ENCODE results near the gene GSTP1. TPM values are rescaled to one million over a fixed set of nuclear protein-coding genes. Genes with fewer than 3 reads are reported as not detected.

Gene GSTP1
- total RNA-seq, 1 experiment from 2014 or later = 570 TPM

GRCh38 chr11:67627441-67627811, 43.8 kb downstream of the GSTP1 start:
- intact Hi-C loops (cut with micrococcal nuclease; ENCODE audit: unreplicated experiment) (no loop called here), in situ Hi-C loops (cut with HindIII; ENCODE audit: low pct_unique_long_range_greater_than_20kb, low sequenced_read_pairs) (no loop called here)
- POLR2A ChIA-PET = no interaction called here

GRCh38 chr11:67627812-67628624, 44.4 kb downstream of the GSTP1 start:
- Histone ChIP-seq H3K9me3 (ENCODE audit: control insufficient read depth, insufficient read depth, low read depth, low read length) (no peaks in the 10 kb centered on the region), H3K27me3 (ENCODE audit: control insufficient read depth, insufficient read depth, low read length) (no peaks in the 10 kb centered on the region), H3K4me1 (ENCODE audit: control insufficient read depth, insufficient read depth, low read length) (peaks cover 13% of the 10 kb centered on the region; the same call in 1 of the 2 replicates), H3K36me3 (ENCODE audit: control insufficient read depth, insufficient read depth, low read length) (no peaks in the 10 kb centered on the region), H3K27ac (ENCODE audit: low read length) (no peak overlapping the region), H3K4me3 (ENCODE audit: low read depth in 2 of 2, low read length in 2 of 2) (no peak overlapping the region)
- POLR2A ChIA-PET = no interaction called here
- ATAC-seq = no peak
- in situ Hi-C loops (cut with HindIII; ENCODE audit: low pct_unique_long_range_greater_than_20kb, low sequenced_read_pairs) (no loop called here), intact Hi-C loops (cut with micrococcal nuclease; ENCODE audit: unreplicated experiment) (no loop called here)
- DNase-seq (ENCODE audit: low read depth, low spot score) = no peak
- CTCF ChIA-PET = interaction anchor here (0.6 to 3.8 kb wide), 5 partner anchors 10 to 460 kb away, joined by 3 to 23 read pairs (median 3); no protein-coding TSS in a partner anchor
- BruUV-seq (replicated peaks) = no TSS peak
- TF ChIP-seq POLR2AphosphoS5 (IDR thresholded peaks at IDR 0.05; ENCODE audit: low read depth, low read length) (no peak), SIN3A (IDR thresholded peaks at IDR 0.05; ENCODE audit: borderline replicate concordance, insufficient read depth, low read depth, low read length) (no peak), TCF7L2 (IDR thresholded peaks at IDR 0.05; ENCODE audit: low read depth, low read length) (no peak), CTCF (IDR thresholded peaks at IDR 0.05) (no peak)

More at GRCh38 chr11:67627441-67627811, 43.8 kb downstream of the GSTP1 start:
- Histone ChIP-seq H3K27me3 (ENCODE audit: control insufficient read depth, insufficient read depth, low read length) (no peaks in the 10 kb centered on the region), H3K4me1 (ENCODE audit: control insufficient read depth, insufficient read depth, low read length) (peaks cover 10% of the 10 kb centered on the region; the same call in 1 of the 2 replicates), H3K36me3 (ENCODE audit: control insufficient read depth, insufficient read depth, low read length) (no peaks in the 10 kb centered on the region), H3K4me3 (ENCODE audit: low read depth in 2 of 2, low read length in 2 of 2) (no peak overlapping the region), H3K9me3 (ENCODE audit: control insufficient read depth, insufficient read depth, low read depth, low read length) (no peaks in the 10 kb centered on the region), H3K27ac (ENCODE audit: low read length) (no peak overlapping the region)
- BruUV-seq (replicated peaks) = no TSS peak
- DNase-seq (ENCODE audit: low read depth, low spot score) (no peak), ATAC-seq (no peak)
- CTCF ChIA-PET = interaction anchor here (1.4 to 3.8 kb wide), 2 partner anchors 13 to 33 kb away, joined by 5 to 23 read pairs; no protein-coding TSS in a partner anchor
- TF ChIP-seq POLR2AphosphoS5 (IDR thresholded peaks at IDR 0.05; ENCODE audit: low read depth, low read length) = no peak
- no peak for TF ChIP-seq TCF7L2 (IDR thresholded peaks at IDR 0.05; ENCODE audit: low read depth, low read length)
- no peak for TF ChIP-seq SIN3A (IDR thresholded peaks at IDR 0.05; ENCODE audit: borderline replicate concordance, insufficient read depth, low read depth, low read length)
- TF ChIP-seq CTCF (IDR thresholded peaks at IDR 0.05) = no peak
- TF ChIP-seq REST (IDR thresholded peaks at IDR 0.05; ENCODE audit: insufficient read depth in 1 of 2, low read depth in 2 of 2, low read length in 1 of 2) = no peak
